Measurements from ENCODE around the gene ARL2BP.

Gene ARL2BP

GRCh38 chr16:57244767-57245471 is at the start of gene ARL2BP:
Gene ARL2BP, plus strand, starts transcription at chr16:57245259. Its CDS starts 109 bp downstream, at chr16:57245368.
- no peak for TF ChIP-seq CTCF (IDR thresholded peaks at IDR 0.05)

GRCh38 chr16:57196286-57196685 is 48.8 kb upstream of the ARL2BP start:
- TF ChIP-seq CTCF (IDR thresholded peaks at IDR 0.05), result no peak

GRCh38 chr16:57196753-57197152 is 48.3 kb upstream of the ARL2BP start:
- no peak for TF ChIP-seq CTCF (IDR thresholded peaks at IDR 0.05)

GRCh38 chr16:57202095-57202886 is 42.8 kb upstream of the ARL2BP start:
- TF ChIP-seq CTCF (IDR thresholded peaks at IDR 0.05), result no peak

- no peak for TF ChIP-seq CTCF (IDR thresholded peaks at IDR 0.05)
Observed at GRCh38 chr16:57203451-57203850, 41.6 kb upstream of the ARL2BP start.

- no peak for TF ChIP-seq CTCF (IDR thresholded peaks at IDR 0.05)
Observed at GRCh38 chr16:57204675-57205074, 40.4 kb upstream of the ARL2BP start.

GRCh38 chr16:57208926-57209325 is 36.1 kb upstream of the ARL2BP start:
- no peak for TF ChIP-seq CTCF (IDR thresholded peaks at IDR 0.05)
